ENCODE results near the gene LTC4S. TPM values are rescaled to one million over a fixed set of nuclear protein-coding genes. Genes with fewer than 3 reads are reported as not detected.

The LTC4S gene
- total RNA-seq, 4 donors from 2014 or later = 3.0 to 3.8 (median 3.2) TPM; not detected in 1

GRCh38 chr5:179840321-179840720, 46.5 kb downstream of the LTC4S start:
- Histone ChIP-seq H3K4me3 (no peak overlapping the region), H3K27ac (no peak overlapping the region), H3K9me3 (peaks cover 0 to 8% of the 10 kb centered on the region in 2 donors), H3K36me3 (peaks cover 0 to 35% (median 13%) of the 10 kb centered on the region in 4 donors), H3K27me3 (no peaks in the 10 kb centered on the region), H3K4me1 (peaks cover 0 to 8% (median 3%) of the 10 kb centered on the region in 4 donors)
- DNase-seq = no peak
- no peak for TF ChIP-seq CTCF (IDR thresholded peaks at IDR 0.05)
- no peak for TF ChIP-seq EP300 (IDR thresholded peaks at IDR 0.05; ENCODE audit: low read depth)
- TF ChIP-seq POLR2AphosphoS5 (IDR thresholded peaks at IDR 0.05) = no peak
- no peak for TF ChIP-seq POLR2A (IDR thresholded peaks at IDR 0.05)
- 89% methylated on average over 11 of the region's 11 CpGs; no CpG with 5 or more reads in 1 of the 2 donors for WGBS, 2 donors (ENCODE audit: low coverage in 1 of 2)
- intact Hi-C loops (cut with DNase I; ENCODE audit: low total_unique reads) (loop anchor here (5.0 kb wide), 1 partner anchor 1363 kb away; no protein-coding TSS in a partner anchor), in situ Hi-C loops (cut with MboI; ENCODE audit: low pct_ligation_motif_present in 1 of 4, low pct_unique_long_range_greater_than_20kb in 1 of 4, low sequenced_read_pairs in 3 of 4) (no loop called here)

- DNase-seq = no peak
- H3K4me1 ChIP-seq = peaks cover 0 to 8% (median 3%) of the 10 kb centered on the region in 4 donors
- TF ChIP-seq POLR2A (IDR thresholded peaks at IDR 0.05) (no peak), CTCF (IDR thresholded peaks at IDR 0.05) (no peak), POLR2AphosphoS5 (IDR thresholded peaks at IDR 0.05) (no peak), EP300 (IDR thresholded peaks at IDR 0.05; ENCODE audit: low read depth) (no peak)
- H3K36me3 ChIP-seq = peaks cover 0 to 37% (median 13%) of the 10 kb centered on the region in 4 donors
- intact Hi-C loops (cut with DNase I; ENCODE audit: low total_unique reads) (loop anchor here (5.0 kb wide), 1 partner anchor 1363 kb away; no protein-coding TSS in a partner anchor), in situ Hi-C loops (cut with MboI; ENCODE audit: low pct_ligation_motif_present in 1 of 4, low pct_unique_long_range_greater_than_20kb in 1 of 4, low sequenced_read_pairs in 3 of 4) (no loop called here)
- H3K9me3 ChIP-seq = peaks cover 0 to 8% of the 10 kb centered on the region in 2 donors
- no peak overlapping the region for H3K4me3 ChIP-seq
- 84% methylated on average over 17 of the region's 17 CpGs; no CpG with 5 or more reads in 1 of the 2 donors for WGBS, 2 donors (ENCODE audit: low coverage in 1 of 2)
- H3K27me3 ChIP-seq = no peaks in the 10 kb centered on the region
- no peak overlapping the region for H3K27ac ChIP-seq
These were observed 47.0 kb downstream of the LTC4S start for GRCh38 chr5:179840766-179841165.

GRCh38 chr5:179841621-179842020, 47.8 kb downstream of the LTC4S start:
- Histone ChIP-seq H3K36me3 (peaks cover 0 to 35% (median 13%) of the 10 kb centered on the region in 4 donors), H3K4me1 (peaks cover 0 to 3% (median under 1%) of the 10 kb centered on the region in 4 donors), H3K4me3 (no peak overlapping the region), H3K27ac (no peak overlapping the region), H3K9me3 (peaks cover 0 to 8% of the 10 kb centered on the region in 2 donors), H3K27me3 (no peaks in the 10 kb centered on the region)
- in situ Hi-C loops (cut with MboI; ENCODE audit: low pct_ligation_motif_present in 1 of 4, low pct_unique_long_range_greater_than_20kb in 1 of 4, low sequenced_read_pairs in 3 of 4) (no loop called here), intact Hi-C loops (cut with DNase I; ENCODE audit: low total_unique reads) (loop anchor here (5.0 kb wide), 1 partner anchor 1364 kb away; no protein-coding TSS in a partner anchor)
- no peak for TF ChIP-seq CTCF (IDR thresholded peaks at IDR 0.05)
- TF ChIP-seq POLR2AphosphoS5 (IDR thresholded peaks at IDR 0.05) = no peak
- TF ChIP-seq POLR2A (IDR thresholded peaks at IDR 0.05) = no peak
- no peak for TF ChIP-seq EP300 (IDR thresholded peaks at IDR 0.05; ENCODE audit: low read depth)
- DNase-seq = no peak
- 79 to 91% methylated on average over 2 to 9 of the region's 9 CpGs for WGBS, 2 donors (ENCODE audit: low coverage in 1 of 2)

Small RNA genes within 50 kb of the gene (small RNA-seq; reads per million reads assigned to genes)
- 0 to 0.28 (median 0.14) reads per million in 4 donors for gene MIR1229

Other genes starting within 250 kb of the LTC4S start
- gene RUFY1, start 243.4 kb upstream of the LTC4S start, total RNA-seq = 10 to 100 TPM; 37.7 to 98.5 (median 52.7) TPM
- 100 to 1,000 TPM; 358 to 910 (median 594) TPM for gene HNRNPH1, start 170.3 kb upstream of the LTC4S start, total RNA-seq
- not detected for gene CBY3, start 113.0 kb upstream of the LTC4S start, total RNA-seq
- gene CANX, start 95.0 kb upstream of the LTC4S start, total RNA-seq = 100 to 1,000 TPM; 124 to 398 (median 270) TPM
- 10 to 100 TPM; 22.8 to 28.7 (median 27.3) TPM for gene MAML1, start 61.2 kb upstream of the LTC4S start, total RNA-seq
- 1,000 to 10,000 TPM in 1 of 4 donors, 100 to 1,000 TPM in 3; 495 to 1,114 (median 787) TPM for gene MGAT4B, start 12.9 kb downstream of the LTC4S start, total RNA-seq
- gene SQSTM1, start 26.9 kb downstream of the LTC4S start, total RNA-seq = 100 to 1,000 TPM; 250 to 620 (median 432) TPM
- 100 to 1,000 TPM in 1 of 4 donors, 10 to 100 TPM in 3; 24.7 to 124 (median 42.9) TPM for gene MRNIP, start 64.8 kb downstream of the LTC4S start, total RNA-seq
- gene TBC1D9B, start 113.9 kb downstream of the LTC4S start, total RNA-seq = 100 to 1,000 TPM in 2 of 4 donors, 10 to 100 TPM in 2; 90.5 to 178 (median 127) TPM